Neuronal stem cell (in vitro differentiated cells): ENCODE measurements around the gene C1orf74.

Source experiments
- DNase-seq: peaks from one replicate; pipeline ENCODE4 v3.0.0-alpha.2; 2013; ENCODE audit warnings: low spot score
- H2AFZ ChIP-seq: one replicate; pipeline ENCODE4 v1.6.1; 2013; ENCODE audit warnings: mild to moderate bottlenecking, low read length, inconsistent platforms
- H2AK5ac ChIP-seq: 2 replicates; pipeline ENCODE4 v1.6.1; 2013; ENCODE audit warnings: low read depth, mild to moderate bottlenecking, inconsistent platforms, low read length, moderate library complexity, mixed read lengths
- H2BK120ac ChIP-seq: 2 replicates; pipeline ENCODE4 v1.6.1; 2013; ENCODE audit warnings: low read depth, mild to moderate bottlenecking, inconsistent platforms, low read length, moderate library complexity, mixed read lengths
- H2BK12ac ChIP-seq: one replicate; pipeline ENCODE4 v1.6.1; 2013; ENCODE audit warnings: low read length, inconsistent platforms
- H2BK15ac ChIP-seq: 2 replicates; pipeline ENCODE4 v1.6.1; 2013; ENCODE audit warnings: mild to moderate bottlenecking, low read length, inconsistent platforms, mixed read lengths
- H2BK5ac ChIP-seq: one replicate; pipeline ENCODE4 v1.6.1; 2013; ENCODE audit warnings: inconsistent platforms, mild to moderate bottlenecking, low read length, moderate library complexity
- H3K14ac ChIP-seq: one replicate; pipeline ENCODE4 v1.6.1; 2013; ENCODE audit warnings: low read length, inconsistent platforms
- H3K18ac ChIP-seq: 2 replicates; pipeline ENCODE4 v1.6.1; 2013; ENCODE audit warnings: low read length, inconsistent platforms
- H3K23ac ChIP-seq: 2 replicates; pipeline ENCODE4 v1.6.1; 2013; ENCODE audit warnings: low read depth, mild to moderate bottlenecking, mixed read lengths, low read length, inconsistent platforms; ENCODE audit not compliant: poor library complexity
- H3K27ac ChIP-seq: replicated peaks from 3 replicates; pipeline ENCODE4 v1.5.1; 2013; ENCODE audit warnings: low read length, inconsistent platforms
- H3K27me3 ChIP-seq, 3 experiments: 2 replicates each; pipeline ENCODE4 v1.6.1; 2013; ENCODE audit warnings: low read length in 3 of 3, mild to moderate bottlenecking in 2 of 3, inconsistent platforms in 1 of 3, low read depth in 1 of 3, mixed read lengths in 1 of 3, moderate library complexity in 1 of 3; ENCODE audit not compliant: control insufficient read depth in 3 of 3, insufficient read depth in 3 of 3
- H3K36me3 ChIP-seq, 2 donors: replicated peaks in 1 of 2; 2 replicates each; pipeline ENCODE4 v1.6.1; 2013; ENCODE audit warnings: low read length in 2 of 2; ENCODE audit not compliant: control insufficient read depth in 2 of 2, insufficient read depth in 2 of 2
- H3K4ac ChIP-seq: 2 replicates; pipeline ENCODE4 v1.6.1; 2013; ENCODE audit warnings: inconsistent platforms, mild to moderate bottlenecking, low read length, moderate library complexity
- H3K4me1 ChIP-seq, 2 donors: 1 replicate in 1 of 2; 2 replicates in 1 of 2; pipeline ENCODE4 v1.6.1; 2013; ENCODE audit warnings: low read length in 2 of 2, low read depth in 1 of 2; ENCODE audit not compliant: control insufficient read depth in 2 of 2, insufficient read depth in 1 of 2
- H3K4me2 ChIP-seq: one replicate; pipeline ENCODE4 v1.6.1; 2013; ENCODE audit warnings: mild to moderate bottlenecking, low read length, inconsistent platforms; ENCODE audit not compliant: insufficient read depth, poor library complexity, severe bottlenecking
- H3K4me3 ChIP-seq, 2 donors: 2 replicates each; pipeline ENCODE4 v1.5.1; 2013; ENCODE audit warnings: low read length in 2 of 2, mild to moderate bottlenecking in 2 of 2, inconsistent platforms in 1 of 2, moderate library complexity in 1 of 2
- H3K79me1 ChIP-seq: one replicate; pipeline ENCODE4 v1.6.1; 2013; ENCODE audit warnings: low read depth, mild to moderate bottlenecking, inconsistent platforms, low read length, moderate library complexity
- H3K9ac ChIP-seq: one replicate; pipeline ENCODE4 v1.6.1; 2013; ENCODE audit warnings: mild to moderate bottlenecking, low read depth, low read length, inconsistent platforms; ENCODE audit not compliant: poor library complexity
- H3K9me3 ChIP-seq, 2 donors: replicated peaks in 1 of 2; 2 replicates each; pipeline versions ENCODE3 to v1.6.1; 2013; ENCODE audit warnings: low read length in 2 of 2, mild to moderate bottlenecking in 2 of 2, inconsistent platforms in 1 of 2, low read depth in 1 of 2, mixed read lengths in 1 of 2, moderate library complexity in 1 of 2; ENCODE audit not compliant: control insufficient read depth in 2 of 2, insufficient read depth in 1 of 2
- H4K8ac ChIP-seq: one replicate; pipeline ENCODE4 v1.6.1; 2013; ENCODE audit warnings: low read depth, mild to moderate bottlenecking, inconsistent platforms, low read length, moderate library complexity
- H4K91ac ChIP-seq: one replicate; pipeline ENCODE4 v1.6.1; 2013; ENCODE audit warnings: low read length, low read depth, mild to moderate bottlenecking, inconsistent platforms; ENCODE audit not compliant: poor library complexity
- WGBS, 2 donors: extraction: QIAGEN DNeasy Blood & Tissue Kit; methylation state at CpG; one replicate each; pipeline ENCODE4 v1.1.7; 2013; ENCODE audit warnings: missing lambda C conversion rate in 2 of 2, mixed read lengths in 1 of 2; ENCODE audit not compliant: insufficient read length in 2 of 2, insufficient replicate concordance in 1 of 2; ENCODE audit errors: extremely low coverage in 2 of 2; 5-methylcytosine and 5-hydroxymethylcytosine counted together

Gene C1orf74

GRCh38 chr1:209761011-209761635, 23.2 kb downstream of the C1orf74 start:
- H2AFZ ChIP-seq = no peak overlapping the region
- H2BK120ac ChIP-seq = no peak overlapping the region
- H2BK5ac ChIP-seq = no peak overlapping the region
- no peaks in the 10 kb centered on the region for H3K9me3 ChIP-seq
- no peaks in the 10 kb centered on the region for H3K36me3 ChIP-seq
- H3K18ac ChIP-seq = no peak overlapping the region
- no peak overlapping the region for H2BK12ac ChIP-seq
- no peak overlapping the region for H3K9ac ChIP-seq
- H3K14ac ChIP-seq = no peak overlapping the region
- no peak overlapping the region for H4K8ac ChIP-seq
- no peak overlapping the region for H3K27ac ChIP-seq
- H4K91ac ChIP-seq = no peak overlapping the region
- H3K27me3 ChIP-seq = peaks cover 0 to 26% (median 1%) of the 10 kb centered on the region in 3 experiments
- no peak overlapping the region for H2AK5ac ChIP-seq
- no peaks in the 10 kb centered on the region for H3K79me1 ChIP-seq
- H3K4ac ChIP-seq = no peak overlapping the region
- no peak overlapping the region for H3K4me3 ChIP-seq
- DNase-seq = no peak
- no peaks in the 10 kb centered on the region for H3K4me1 ChIP-seq
- H2BK15ac ChIP-seq = no peak overlapping the region
- no peak overlapping the region for H3K23ac ChIP-seq
- H3K4me2 ChIP-seq = no peak overlapping the region

- H2BK12ac ChIP-seq = no peak overlapping the region
- WGBS, 2 donors = no CpG with 5 or more reads among the region's 12 CpGs
- no peak overlapping the region for H3K4ac ChIP-seq
- H3K9me3 ChIP-seq = no peaks in the 10 kb centered on the region
- no peak overlapping the region for H3K14ac ChIP-seq
- no peak overlapping the region for H2AFZ ChIP-seq
- H3K23ac ChIP-seq = peak overlapping the region; percentile 26
- H3K9ac ChIP-seq = no peak overlapping the region
- H4K91ac ChIP-seq = no peak overlapping the region
- no peak overlapping the region for H2BK5ac ChIP-seq
- no peak overlapping the region for H2AK5ac ChIP-seq
- H3K18ac ChIP-seq = peak overlapping the region; percentile 46
- H3K4me3 ChIP-seq = no peak overlapping the region
- no peak overlapping the region for H3K27ac ChIP-seq
- H3K4me1 ChIP-seq = no peaks in the 10 kb centered on the region
- H3K27me3 ChIP-seq = peaks cover 0 to 26% (median 1%) of the 10 kb centered on the region in 3 experiments
- DNase-seq = no peak
- H3K36me3 ChIP-seq = no peaks in the 10 kb centered on the region
- H2BK120ac ChIP-seq = no peak overlapping the region
- no peak overlapping the region for H4K8ac ChIP-seq
- H3K4me2 ChIP-seq = no peak overlapping the region
- H3K79me1 ChIP-seq = no peaks in the 10 kb centered on the region
- no peak overlapping the region for H2BK15ac ChIP-seq
Observed at GRCh38 chr1:209759829-209760359, 24.5 kb downstream of the C1orf74 start.

- no peak overlapping the region for H3K18ac ChIP-seq
- no peaks in the 10 kb centered on the region for H3K4me1 ChIP-seq
- no peak overlapping the region for H3K4me2 ChIP-seq
- no CpG with 5 or more reads among the region's 3 CpGs for WGBS, 2 donors
- no peaks in the 10 kb centered on the region for H3K9me3 ChIP-seq
- H2AK5ac ChIP-seq = no peak overlapping the region
- H3K4me3 ChIP-seq = no peak overlapping the region
- H3K23ac ChIP-seq = no peak overlapping the region
- H3K9ac ChIP-seq = no peak overlapping the region
- no peak overlapping the region for H2BK5ac ChIP-seq
- H4K8ac ChIP-seq = no peak overlapping the region
- H3K4ac ChIP-seq = no peak overlapping the region
- H3K36me3 ChIP-seq = no peaks in the 10 kb centered on the region
- no peak for DNase-seq
- peaks cover 0 to 26% (median 1%) of the 10 kb centered on the region in 3 experiments for H3K27me3 ChIP-seq
- H2BK15ac ChIP-seq = no peak overlapping the region
- H3K79me1 ChIP-seq = no peaks in the 10 kb centered on the region
- no peak overlapping the region for H2BK12ac ChIP-seq
- no peak overlapping the region for H2AFZ ChIP-seq
- no peak overlapping the region for H3K14ac ChIP-seq
- no peak overlapping the region for H4K91ac ChIP-seq
- H2BK120ac ChIP-seq = no peak overlapping the region
- H3K27ac ChIP-seq = no peak overlapping the region
Observed at GRCh38 chr1:209758400-209758799, 26.0 kb downstream of the C1orf74 start.

GRCh38 chr1:209756615-209757445, 27.5 kb downstream of the C1orf74 start:
- Histone ChIP-seq H2BK5ac (no peak overlapping the region), H3K23ac (no peak overlapping the region), H3K27me3 (peaks cover 0 to 28% (median 0%) of the 10 kb centered on the region in 3 experiments), H3K9me3 (no peaks in the 10 kb centered on the region), H3K9ac (no peak overlapping the region), H4K91ac (no peak overlapping the region), H2BK15ac (no peak overlapping the region), H3K14ac (no peak overlapping the region), H2BK12ac (no peak overlapping the region), H3K18ac (no peak overlapping the region), H3K4me1 (no peaks in the 10 kb centered on the region), H3K36me3 (no peaks in the 10 kb centered on the region), H2AFZ (no peak overlapping the region), H3K4me3 (no peak overlapping the region), H3K4me2 (no peak overlapping the region), H2BK120ac (no peak overlapping the region), H2AK5ac (no peak overlapping the region), H3K27ac (no peak overlapping the region), H3K79me1 (no peaks in the 10 kb centered on the region), H3K4ac (no peak overlapping the region), H4K8ac (no peak overlapping the region)
- no CpG with 5 or more reads among the region's 5 CpGs for WGBS, 2 donors
- DNase-seq = no peak
